ENCODE data around the gene FARS2. TPM values are rescaled to one million over a fixed set of nuclear protein-coding genes. Genes with fewer than 3 reads are reported as not detected.

Gene FARS2
- total RNA-seq, 1 donor from 2014 or later: 22.0 TPM

GRCh38 chr6:5366941-5367340 is 105.6 kb downstream of the FARS2 start:
- DNase-seq (ENCODE audit: low read depth in 2 of 2): no peak

- DNase-seq (ENCODE audit: low read depth in 2 of 2): no peak
These were observed 106.2 kb downstream of the FARS2 start for GRCh38 chr6:5367510-5367909.

- DNase-seq (ENCODE audit: low read depth in 2 of 2): no peak
These were observed 112.1 kb downstream of the FARS2 start for GRCh38 chr6:5373430-5373829.

GRCh38 chr6:5378331-5378730 is 117.0 kb downstream of the FARS2 start:
- DNase-seq (ENCODE audit: low read depth in 2 of 2): no peak

GRCh38 chr6:5379647-5380242 is 118.4 kb downstream of the FARS2 start:
- DNase-seq (ENCODE audit: low read depth in 2 of 2): peak; percentile 71 to 80

GRCh38 chr6:5383856-5384255 is 122.5 kb downstream of the FARS2 start:
- no peak for DNase-seq (ENCODE audit: low read depth in 2 of 2)

GRCh38 chr6:5384276-5384675 is 123.0 kb downstream of the FARS2 start:
- no peak for DNase-seq (ENCODE audit: low read depth in 2 of 2)

GRCh38 chr6:5388326-5388725 is 127.0 kb downstream of the FARS2 start:
- DNase-seq (ENCODE audit: low read depth in 2 of 2): no peak

- no peak for DNase-seq (ENCODE audit: low read depth in 2 of 2)
These were observed 127.9 kb downstream of the FARS2 start for GRCh38 chr6:5389086-5389745.

- no peak for DNase-seq (ENCODE audit: low read depth in 2 of 2)
These were observed 128.9 kb downstream of the FARS2 start for GRCh38 chr6:5390177-5390576.

GRCh38 chr6:5394280-5394679 is 133.0 kb downstream of the FARS2 start:
- no peak for DNase-seq (ENCODE audit: low read depth in 2 of 2)

- DNase-seq (ENCODE audit: low read depth in 2 of 2): no peak
These were observed 134.4 kb downstream of the FARS2 start for GRCh38 chr6:5395719-5396118.

- DNase-seq (ENCODE audit: low read depth in 2 of 2): peak; percentile 56 to 60
These were observed 137.2 kb downstream of the FARS2 start for GRCh38 chr6:5398530-5398929.

- DNase-seq (ENCODE audit: low read depth in 2 of 2): peak in 1 of 2 donors; percentile 70
These were observed 138.1 kb downstream of the FARS2 start for GRCh38 chr6:5399391-5399790.

- peak; percentile 47 to 59 for DNase-seq (ENCODE audit: low read depth in 2 of 2)
These were observed 140.8 kb downstream of the FARS2 start for GRCh38 chr6:5401845-5402738.

- DNase-seq (ENCODE audit: low read depth in 2 of 2): peak in 1 of 2 donors; percentile 2
These were observed 141.8 kb downstream of the FARS2 start for GRCh38 chr6:5403076-5403475.

- no peak for DNase-seq (ENCODE audit: low read depth in 2 of 2)
These were observed 142.3 kb downstream of the FARS2 start for GRCh38 chr6:5403609-5404008.

GRCh38 chr6:5405976-5406375 is 144.7 kb downstream of the FARS2 start:
- no peak for DNase-seq (ENCODE audit: low read depth in 2 of 2)

GRCh38 chr6:5411414-5411813 is 150.1 kb downstream of the FARS2 start:
- DNase-seq (ENCODE audit: low read depth in 2 of 2): peak in 1 of 2 donors; percentile 68

- DNase-seq (ENCODE audit: low read depth in 2 of 2): no peak
These were observed 150.7 kb downstream of the FARS2 start for GRCh38 chr6:5412017-5412416.

GRCh38 chr6:5412663-5413062 is 151.3 kb downstream of the FARS2 start:
- no peak for DNase-seq (ENCODE audit: low read depth in 2 of 2)

GRCh38 chr6:5416250-5416649 is 154.9 kb downstream of the FARS2 start:
- DNase-seq (ENCODE audit: low read depth in 2 of 2): no peak
